GM12891 (cell line): Measurements from ENCODE around the gene FHIT.

Experiments used
- PAX5 ChIP-seq: IDR thresholded peaks from 2 replicates; pipeline ENCODE4 v1.6.1; 2011; ENCODE audit warnings: low read length, moderate library complexity, mild to moderate bottlenecking; ENCODE audit not compliant: insufficient read depth, severe bottlenecking
- POLR2A ChIP-seq: IDR thresholded peaks from 2 replicates; pipeline ENCODE4 v1.6.1; 2011; ENCODE audit warnings: low read depth, low read length, control low read depth
- POLR2AphosphoS5 ChIP-seq: IDR thresholded peaks from 2 replicates; pipeline ENCODE4 v1.6.1; 2011; ENCODE audit warnings: low read depth, low read length, control low read depth
- SPI1 ChIP-seq: IDR thresholded peaks from 2 replicates; pipeline ENCODE4 v1.6.1; 2011; ENCODE audit warnings: low read depth, low read length, control low read depth
- TAF1 ChIP-seq: IDR thresholded peaks from 2 replicates; pipeline ENCODE4 v1.6.1; 2011; ENCODE audit warnings: low read depth, low read length, control low read depth

- TF ChIP-seq POLR2A (no peak), POLR2AphosphoS5 (no peak), SPI1 (no peak), TAF1 (no peak), PAX5 (no peak)
Measured at GRCh38 chr3:60260546-60260945, 990.7 kb downstream of the FHIT start.
